GM10266 (cell line): ENCODE data around the gene NDUFA9.

ENCODE experiments used
- DNase-seq: peaks from one replicate; pipeline ENCODE4 v3.0.0; 2012; ENCODE audit errors: extremely low spot score
- TF ChIP-seq, protein P1 (sequence below): IDR thresholded peaks from 2 replicates; pipeline ENCODE4 v1.5.1; 2012; ENCODE audit warnings: mild to moderate bottlenecking, low read depth; ENCODE audit not compliant: control insufficient read depth, insufficient read depth; ENCODE audit errors: missing control alignments

The NDUFA9 gene

DNA sequence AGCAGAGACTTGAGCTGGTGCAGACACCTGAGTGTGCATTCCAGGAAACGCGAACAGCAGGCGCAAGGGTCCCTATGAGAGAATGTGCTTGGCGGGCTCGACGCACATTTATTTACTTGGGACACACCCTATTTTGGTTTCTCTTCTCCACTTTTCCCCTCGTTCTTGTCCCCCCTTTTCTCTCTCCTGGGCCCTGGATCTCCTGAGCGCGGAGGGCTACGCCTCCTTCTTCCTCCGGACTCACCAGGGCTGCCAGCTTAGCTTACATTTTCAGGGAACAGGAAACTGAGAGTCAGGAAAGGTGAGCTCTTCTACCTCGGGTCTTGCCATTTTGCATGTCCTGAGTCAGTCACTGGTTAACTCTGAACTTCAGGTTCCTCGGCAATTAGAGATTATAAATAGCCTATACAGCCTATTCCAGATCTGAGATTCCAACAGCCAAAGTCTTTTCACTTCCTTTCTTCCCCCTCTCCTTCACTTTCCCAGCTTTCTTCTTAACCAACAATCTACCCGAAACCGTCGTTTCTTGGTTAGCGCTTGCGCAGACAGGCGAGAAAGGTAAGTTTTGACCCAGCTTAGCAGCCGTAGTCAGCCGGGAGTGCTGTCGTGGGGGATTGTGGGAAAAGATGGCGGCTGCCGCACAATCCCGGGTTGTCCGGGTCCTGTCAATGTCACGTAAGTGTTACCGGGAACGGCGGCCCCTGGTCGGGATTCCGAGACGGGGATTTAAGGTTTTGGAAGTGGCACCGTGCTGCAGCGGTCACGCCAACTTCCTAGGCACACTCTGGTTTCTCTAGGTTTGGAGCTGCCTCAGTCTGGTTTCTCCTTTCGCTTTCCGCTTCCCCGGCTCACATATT is at the start of gene NDUFA9, which contains the start of gene AKAP3:
NDUFA9 (plus strand) TSS at position 614 of the 857 bp plus-strand sequence; CDS start at position 627, 13 bp downstream.
AKAP3 (minus strand) TSS at position 551 of the 857 bp plus-strand sequence. CDS start 10,855 bp downstream, outside the sequence.
- peak; percentile 75 for DNase-seq
- TF ChIP-seq, protein P1, sequence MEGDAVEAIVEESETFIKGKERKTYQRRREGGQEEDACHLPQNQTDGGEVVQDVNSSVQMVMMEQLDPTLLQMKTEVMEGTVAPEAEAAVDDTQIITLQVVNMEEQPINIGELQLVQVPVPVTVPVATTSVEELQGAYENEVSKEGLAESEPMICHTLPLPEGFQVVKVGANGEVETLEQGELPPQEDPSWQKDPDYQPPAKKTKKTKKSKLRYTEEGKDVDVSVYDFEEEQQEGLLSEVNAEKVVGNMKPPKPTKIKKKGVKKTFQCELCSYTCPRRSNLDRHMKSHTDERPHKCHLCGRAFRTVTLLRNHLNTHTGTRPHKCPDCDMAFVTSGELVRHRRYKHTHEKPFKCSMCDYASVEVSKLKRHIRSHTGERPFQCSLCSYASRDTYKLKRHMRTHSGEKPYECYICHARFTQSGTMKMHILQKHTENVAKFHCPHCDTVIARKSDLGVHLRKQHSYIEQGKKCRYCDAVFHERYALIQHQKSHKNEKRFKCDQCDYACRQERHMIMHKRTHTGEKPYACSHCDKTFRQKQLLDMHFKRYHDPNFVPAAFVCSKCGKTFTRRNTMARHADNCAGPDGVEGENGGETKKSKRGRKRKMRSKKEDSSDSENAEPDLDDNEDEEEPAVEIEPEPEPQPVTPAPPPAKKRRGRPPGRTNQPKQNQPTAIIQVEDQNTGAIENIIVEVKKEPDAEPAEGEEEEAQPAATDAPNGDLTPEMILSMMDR: no peak

- TF ChIP-seq, protein P1: no peak
- no peak for DNase-seq
These were observed 45.5 kb upstream of the NDUFA9 start for GRCh38 chr12:4603421-4603820.

DNA sequence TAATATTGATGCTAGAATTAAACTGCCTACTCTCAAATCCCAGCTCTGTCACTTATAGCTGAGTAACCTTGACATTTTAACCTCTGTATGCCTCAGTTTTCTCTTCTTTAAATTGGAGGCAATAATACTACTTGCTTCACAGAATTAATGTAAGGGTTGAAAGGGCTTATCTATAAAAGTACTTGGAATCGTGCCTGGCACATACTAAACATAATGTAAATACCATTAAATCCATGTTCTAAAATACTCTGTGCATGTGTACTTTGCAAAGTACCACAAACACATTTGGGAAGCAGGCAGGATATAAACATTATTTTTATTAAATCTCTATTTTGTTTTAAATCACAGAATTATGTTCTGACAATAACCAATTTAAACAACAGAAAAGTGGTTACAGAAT is 45.0 kb upstream of the NDUFA9 start:
- TF ChIP-seq, protein P1: no peak
- no peak for DNase-seq

DNA sequence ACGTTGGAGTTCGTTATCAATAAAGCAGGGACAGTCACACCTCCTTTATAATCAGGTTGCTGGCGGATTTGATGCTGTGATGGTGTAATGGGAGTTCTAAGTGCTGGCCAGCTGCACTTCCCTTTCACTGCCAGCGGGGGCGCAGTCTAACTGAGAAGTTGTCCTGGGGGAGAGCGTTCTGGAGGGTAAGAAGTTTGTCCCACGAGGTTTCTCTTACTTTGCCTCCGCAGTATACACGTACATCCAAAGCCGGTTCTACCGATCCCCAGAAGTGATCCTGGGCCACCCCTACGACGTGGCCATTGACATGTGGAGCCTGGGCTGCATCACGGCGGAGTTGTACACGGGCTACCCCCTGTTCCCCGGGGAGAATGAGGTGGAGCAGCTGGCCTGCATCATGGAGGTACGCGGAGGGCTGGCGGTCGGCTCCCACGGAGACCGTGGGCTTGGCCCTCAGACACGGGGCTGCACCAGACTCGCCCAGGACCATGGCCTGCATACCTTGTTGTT is 44.2 kb upstream of the NDUFA9 start:
- peak; percentile 81 for DNase-seq
- TF ChIP-seq, protein P1: peak; percentile 99

GRCh38 chr12:4607056-4607455 is 41.9 kb upstream of the NDUFA9 start:
- no peak for DNase-seq
- TF ChIP-seq, protein P1: no peak

GRCh38 chr12:4609071-4609470 is 39.8 kb upstream of the NDUFA9 start:
- TF ChIP-seq, protein P1: no peak
- no peak for DNase-seq

DNA sequence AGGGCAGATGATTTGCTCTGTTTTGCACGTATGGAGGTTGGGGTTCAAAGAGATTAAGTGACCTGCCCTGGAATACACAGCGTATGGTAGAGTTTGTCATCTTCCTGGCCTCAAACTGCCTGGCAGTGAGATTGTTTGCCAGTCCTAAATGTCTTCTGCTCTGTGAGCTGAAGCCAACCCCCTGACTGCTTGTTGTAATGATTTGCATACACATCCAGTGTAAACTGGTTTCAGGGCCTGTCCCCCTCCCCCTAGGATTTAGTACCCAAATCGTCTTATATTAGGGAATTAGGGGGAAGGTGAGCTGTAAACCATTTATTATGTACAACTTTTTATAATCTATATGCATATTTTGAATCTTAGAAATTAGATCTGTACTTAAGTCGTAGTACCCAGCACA is 38.4 kb upstream of the NDUFA9 start:
- TF ChIP-seq, protein P1: no peak
- DNase-seq: no peak
